SK-N-SH (cell line): ENCODE data around the gene RBM19.

Experiments used
- NFIC ChIP-seq: IDR thresholded peaks from 2 replicates; pipeline ENCODE4 v1.4.0; 2012; ENCODE audit warnings: borderline replicate concordance
- TF ChIP-seq, protein P1 (sequence below): IDR thresholded peaks from 2 replicates; pipeline ENCODE4; 2012
- TF ChIP-seq, protein P2 (sequence below): fragments of 200-600 bp; sonication (generic); IDR thresholded peaks from 2 replicates; pipeline ENCODE4 v1.6.1; 2017; ENCODE audit warnings: antibody characterized with exemption, mild to moderate bottlenecking, moderate library complexity
- TF ChIP-seq, protein P3 (sequence below): fragments of 150-350 bp; IDR thresholded peaks from 2 replicates; pipeline ENCODE4 v1.6.1; 2016; ENCODE audit warnings: mild to moderate bottlenecking, low read depth, low read length
- TF ChIP-seq, protein P4 (sequence below): IDR thresholded peaks from 2 replicates; pipeline ENCODE4 v1.6.1; 2012; ENCODE audit warnings: mild to moderate bottlenecking, low read depth, low read length, moderate library complexity

DNA sequence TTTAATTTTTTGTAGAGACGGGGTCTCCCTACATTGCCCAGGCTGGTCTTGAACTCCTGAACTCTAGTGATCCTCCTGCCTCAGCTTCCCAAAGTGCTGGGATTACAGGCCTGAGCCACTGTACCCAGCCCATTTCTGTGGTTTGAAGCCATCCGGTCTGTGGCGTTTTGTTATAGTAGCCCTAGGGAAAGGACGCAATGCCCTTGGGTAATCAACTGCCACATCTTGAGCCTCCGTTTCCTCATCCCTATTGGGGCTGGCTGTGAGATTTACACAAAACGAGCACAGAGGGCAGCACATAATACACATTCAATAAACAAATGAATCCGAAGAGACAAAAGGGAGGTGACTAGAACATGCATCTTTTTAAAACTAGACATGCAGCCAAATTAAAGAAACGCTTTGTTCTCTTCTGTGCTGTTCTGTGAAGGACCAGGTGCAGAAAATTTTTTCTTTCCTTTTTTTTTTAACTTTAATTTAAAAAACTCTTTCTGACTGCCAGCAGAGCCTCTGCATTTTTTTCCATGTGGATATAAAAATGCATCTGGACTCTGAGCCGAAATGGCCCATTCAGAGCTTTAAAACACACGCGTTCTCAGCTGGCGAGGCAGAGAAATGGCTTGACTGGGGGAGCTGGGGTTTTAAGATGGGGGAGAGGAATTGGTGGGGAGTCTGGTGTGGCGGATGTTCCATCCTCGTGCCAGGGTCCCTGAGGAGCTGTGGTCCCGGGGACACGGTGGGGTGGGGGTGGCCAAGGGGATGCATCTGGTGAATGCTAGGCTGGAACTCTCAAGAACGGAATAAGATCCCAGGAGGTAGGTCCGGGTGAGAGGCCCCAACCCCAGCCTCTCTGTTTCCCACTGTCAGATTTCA, 119.0 kb downstream of the RBM19 start:
- TF ChIP-seq, protein P1, sequence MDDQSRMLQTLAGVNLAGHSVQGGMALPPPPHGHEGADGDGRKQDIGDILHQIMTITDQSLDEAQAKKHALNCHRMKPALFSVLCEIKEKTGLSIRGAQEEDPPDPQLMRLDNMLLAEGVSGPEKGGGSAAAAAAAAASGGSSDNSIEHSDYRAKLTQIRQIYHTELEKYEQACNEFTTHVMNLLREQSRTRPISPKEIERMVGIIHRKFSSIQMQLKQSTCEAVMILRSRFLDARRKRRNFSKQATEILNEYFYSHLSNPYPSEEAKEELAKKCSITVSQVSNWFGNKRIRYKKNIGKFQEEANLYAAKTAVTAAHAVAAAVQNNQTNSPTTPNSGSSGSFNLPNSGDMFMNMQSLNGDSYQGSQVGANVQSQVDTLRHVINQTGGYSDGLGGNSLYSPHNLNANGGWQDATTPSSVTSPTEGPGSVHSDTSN = no peak
- TF ChIP-seq, protein P2, sequence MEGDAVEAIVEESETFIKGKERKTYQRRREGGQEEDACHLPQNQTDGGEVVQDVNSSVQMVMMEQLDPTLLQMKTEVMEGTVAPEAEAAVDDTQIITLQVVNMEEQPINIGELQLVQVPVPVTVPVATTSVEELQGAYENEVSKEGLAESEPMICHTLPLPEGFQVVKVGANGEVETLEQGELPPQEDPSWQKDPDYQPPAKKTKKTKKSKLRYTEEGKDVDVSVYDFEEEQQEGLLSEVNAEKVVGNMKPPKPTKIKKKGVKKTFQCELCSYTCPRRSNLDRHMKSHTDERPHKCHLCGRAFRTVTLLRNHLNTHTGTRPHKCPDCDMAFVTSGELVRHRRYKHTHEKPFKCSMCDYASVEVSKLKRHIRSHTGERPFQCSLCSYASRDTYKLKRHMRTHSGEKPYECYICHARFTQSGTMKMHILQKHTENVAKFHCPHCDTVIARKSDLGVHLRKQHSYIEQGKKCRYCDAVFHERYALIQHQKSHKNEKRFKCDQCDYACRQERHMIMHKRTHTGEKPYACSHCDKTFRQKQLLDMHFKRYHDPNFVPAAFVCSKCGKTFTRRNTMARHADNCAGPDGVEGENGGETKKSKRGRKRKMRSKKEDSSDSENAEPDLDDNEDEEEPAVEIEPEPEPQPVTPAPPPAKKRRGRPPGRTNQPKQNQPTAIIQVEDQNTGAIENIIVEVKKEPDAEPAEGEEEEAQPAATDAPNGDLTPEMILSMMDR = no peak
- TF ChIP-seq, protein P3, sequence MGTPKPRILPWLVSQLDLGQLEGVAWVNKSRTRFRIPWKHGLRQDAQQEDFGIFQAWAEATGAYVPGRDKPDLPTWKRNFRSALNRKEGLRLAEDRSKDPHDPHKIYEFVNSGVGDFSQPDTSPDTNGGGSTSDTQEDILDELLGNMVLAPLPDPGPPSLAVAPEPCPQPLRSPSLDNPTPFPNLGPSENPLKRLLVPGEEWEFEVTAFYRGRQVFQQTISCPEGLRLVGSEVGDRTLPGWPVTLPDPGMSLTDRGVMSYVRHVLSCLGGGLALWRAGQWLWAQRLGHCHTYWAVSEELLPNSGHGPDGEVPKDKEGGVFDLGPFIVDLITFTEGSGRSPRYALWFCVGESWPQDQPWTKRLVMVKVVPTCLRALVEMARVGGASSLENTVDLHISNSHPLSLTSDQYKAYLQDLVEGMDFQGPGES = no peak
- TF ChIP-seq, protein P4, sequence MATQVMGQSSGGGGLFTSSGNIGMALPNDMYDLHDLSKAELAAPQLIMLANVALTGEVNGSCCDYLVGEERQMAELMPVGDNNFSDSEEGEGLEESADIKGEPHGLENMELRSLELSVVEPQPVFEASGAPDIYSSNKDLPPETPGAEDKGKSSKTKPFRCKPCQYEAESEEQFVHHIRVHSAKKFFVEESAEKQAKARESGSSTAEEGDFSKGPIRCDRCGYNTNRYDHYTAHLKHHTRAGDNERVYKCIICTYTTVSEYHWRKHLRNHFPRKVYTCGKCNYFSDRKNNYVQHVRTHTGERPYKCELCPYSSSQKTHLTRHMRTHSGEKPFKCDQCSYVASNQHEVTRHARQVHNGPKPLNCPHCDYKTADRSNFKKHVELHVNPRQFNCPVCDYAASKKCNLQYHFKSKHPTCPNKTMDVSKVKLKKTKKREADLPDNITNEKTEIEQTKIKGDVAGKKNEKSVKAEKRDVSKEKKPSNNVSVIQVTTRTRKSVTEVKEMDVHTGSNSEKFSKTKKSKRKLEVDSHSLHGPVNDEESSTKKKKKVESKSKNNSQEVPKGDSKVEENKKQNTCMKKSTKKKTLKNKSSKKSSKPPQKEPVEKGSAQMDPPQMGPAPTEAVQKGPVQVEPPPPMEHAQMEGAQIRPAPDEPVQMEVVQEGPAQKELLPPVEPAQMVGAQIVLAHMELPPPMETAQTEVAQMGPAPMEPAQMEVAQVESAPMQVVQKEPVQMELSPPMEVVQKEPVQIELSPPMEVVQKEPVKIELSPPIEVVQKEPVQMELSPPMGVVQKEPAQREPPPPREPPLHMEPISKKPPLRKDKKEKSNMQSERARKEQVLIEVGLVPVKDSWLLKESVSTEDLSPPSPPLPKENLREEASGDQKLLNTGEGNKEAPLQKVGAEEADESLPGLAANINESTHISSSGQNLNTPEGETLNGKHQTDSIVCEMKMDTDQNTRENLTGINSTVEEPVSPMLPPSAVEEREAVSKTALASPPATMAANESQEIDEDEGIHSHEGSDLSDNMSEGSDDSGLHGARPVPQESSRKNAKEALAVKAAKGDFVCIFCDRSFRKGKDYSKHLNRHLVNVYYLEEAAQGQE = no peak
- TF ChIP-seq NFIC = no peak
